Transverse colon (tissue), 3 donors: ENCODE data around the gene CDCA7L.

Experiments used
- POLR2A ChIP-seq: fragments of 450-650 bp; IDR thresholded peaks from one replicate; pipeline ENCODE4 v1.6.1; 2016; ENCODE audit warnings: antibody characterized with exemption, mild to moderate bottlenecking, moderate library complexity
- TF ChIP-seq, protein P1 (sequence below), 5 experiments: fragments of 200-600 bp in 3 of 5; fragments of 450-650 bp in 2 of 5; sonication (generic) in 3 of 5; IDR thresholded peaks; 1 replicate in 2 of 5; 2 replicates in 3 of 5; pipeline ENCODE4 v1.5.1; 2016 to 2017; ENCODE audit warnings: antibody characterized with exemption in 5 of 5, inconsistent platforms in 3 of 5, mild to moderate bottlenecking in 2 of 5, moderate library complexity in 1 of 5

DNA sequence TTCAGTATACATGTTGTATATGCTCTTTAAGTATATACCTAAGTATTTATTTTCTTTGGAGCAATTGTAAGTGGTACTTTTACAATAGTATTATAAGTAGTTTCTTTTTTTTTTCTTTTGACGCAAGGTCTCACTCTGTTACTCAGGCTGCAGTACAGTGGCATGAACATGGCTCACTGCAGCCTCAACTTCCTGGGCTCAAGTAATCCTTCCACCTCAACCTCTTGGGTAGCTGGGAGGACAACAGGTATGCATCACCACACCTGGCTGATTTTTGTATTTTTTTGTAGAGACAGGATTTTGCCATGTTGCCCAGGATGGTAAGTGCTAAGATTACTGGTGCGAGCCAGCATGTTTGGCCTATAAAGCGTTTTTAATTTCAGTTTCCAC lies 13.7 kb upstream of the CDCA7L start:
- TF ChIP-seq POLR2A, result no peak
- TF ChIP-seq, protein P1, sequence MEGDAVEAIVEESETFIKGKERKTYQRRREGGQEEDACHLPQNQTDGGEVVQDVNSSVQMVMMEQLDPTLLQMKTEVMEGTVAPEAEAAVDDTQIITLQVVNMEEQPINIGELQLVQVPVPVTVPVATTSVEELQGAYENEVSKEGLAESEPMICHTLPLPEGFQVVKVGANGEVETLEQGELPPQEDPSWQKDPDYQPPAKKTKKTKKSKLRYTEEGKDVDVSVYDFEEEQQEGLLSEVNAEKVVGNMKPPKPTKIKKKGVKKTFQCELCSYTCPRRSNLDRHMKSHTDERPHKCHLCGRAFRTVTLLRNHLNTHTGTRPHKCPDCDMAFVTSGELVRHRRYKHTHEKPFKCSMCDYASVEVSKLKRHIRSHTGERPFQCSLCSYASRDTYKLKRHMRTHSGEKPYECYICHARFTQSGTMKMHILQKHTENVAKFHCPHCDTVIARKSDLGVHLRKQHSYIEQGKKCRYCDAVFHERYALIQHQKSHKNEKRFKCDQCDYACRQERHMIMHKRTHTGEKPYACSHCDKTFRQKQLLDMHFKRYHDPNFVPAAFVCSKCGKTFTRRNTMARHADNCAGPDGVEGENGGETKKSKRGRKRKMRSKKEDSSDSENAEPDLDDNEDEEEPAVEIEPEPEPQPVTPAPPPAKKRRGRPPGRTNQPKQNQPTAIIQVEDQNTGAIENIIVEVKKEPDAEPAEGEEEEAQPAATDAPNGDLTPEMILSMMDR (IDR thresholded peaks at IDR 0.05), result no peak
